ENCODE data around the gene PPP1R9A.
"Not testable (repeated sequence)": the region's sequence is repeated elsewhere in the genome, so short reads cannot be mapped to it uniquely, and the experiment has no call there.

PPP1R9A gene

GRCh38 chr7:94980418-94981142 lies 73.2 kb downstream of the PPP1R9A start:
- no peak for DNase-seq

GRCh38 chr7:94995921-94996320 lies 88.5 kb downstream of the PPP1R9A start:
- no peak for DNase-seq

GRCh38 chr7:94996369-94996768 lies 89.0 kb downstream of the PPP1R9A start:
- no peak for DNase-seq

- DNase-seq: no peak
These were observed 90.2 kb downstream of the PPP1R9A start for GRCh38 chr7:94997547-94997946.

GRCh38 chr7:94998266-94999068 lies 91.1 kb downstream of the PPP1R9A start:
- DNase-seq: no peak

- no peak for DNase-seq
These were observed 91.6 kb downstream of the PPP1R9A start for GRCh38 chr7:94999069-94999351.

GRCh38 chr7:94999601-95000000 lies 92.2 kb downstream of the PPP1R9A start:
- not testable (repeated sequence) for DNase-seq

GRCh38 chr7:95001258-95001657 lies 93.9 kb downstream of the PPP1R9A start:
- DNase-seq: no peak

GRCh38 chr7:95001815-95002561 lies 94.6 kb downstream of the PPP1R9A start:
- no peak for DNase-seq

- DNase-seq: no peak
These were observed 95.4 kb downstream of the PPP1R9A start for GRCh38 chr7:95002775-95003174.

- no peak for DNase-seq
These were observed 97.3 kb downstream of the PPP1R9A start for GRCh38 chr7:95004618-95005247.

- no peak for DNase-seq
These were observed 98.6 kb downstream of the PPP1R9A start for GRCh38 chr7:95006010-95006409.

GRCh38 chr7:95008773-95009172 lies 101.4 kb downstream of the PPP1R9A start:
- not testable (repeated sequence) for DNase-seq

- no peak for DNase-seq
These were observed 103.9 kb downstream of the PPP1R9A start for GRCh38 chr7:95011146-95011928.

- no peak for DNase-seq
These were observed 104.6 kb downstream of the PPP1R9A start for GRCh38 chr7:95011995-95012394.

GRCh38 chr7:95018021-95018420 lies 110.6 kb downstream of the PPP1R9A start:
- DNase-seq: no peak

- DNase-seq: no peak
These were observed 118.6 kb downstream of the PPP1R9A start for GRCh38 chr7:95026018-95026417.

- DNase-seq: no peak
These were observed 119.2 kb downstream of the PPP1R9A start for GRCh38 chr7:95026421-95027072.

- no peak for DNase-seq
These were observed 120.0 kb downstream of the PPP1R9A start for GRCh38 chr7:95027234-95027872.

GRCh38 chr7:95028683-95029082 lies 121.3 kb downstream of the PPP1R9A start:
- no peak for DNase-seq

GRCh38 chr7:95035295-95035694 lies 127.9 kb downstream of the PPP1R9A start:
- no peak for DNase-seq
